ENCODE data around the gene FAF1. TPM values are rescaled to one million over a fixed set of nuclear protein-coding genes. Genes with fewer than 3 reads are reported as not detected.

Gene FAF1
- total and polyA plus RNA-seq, 9 of the 15 experiments (the other 6 are each of a cell fraction or from before 2014, with no cell fraction given), result 48.7 to 225 (median 118) TPM

DNA sequence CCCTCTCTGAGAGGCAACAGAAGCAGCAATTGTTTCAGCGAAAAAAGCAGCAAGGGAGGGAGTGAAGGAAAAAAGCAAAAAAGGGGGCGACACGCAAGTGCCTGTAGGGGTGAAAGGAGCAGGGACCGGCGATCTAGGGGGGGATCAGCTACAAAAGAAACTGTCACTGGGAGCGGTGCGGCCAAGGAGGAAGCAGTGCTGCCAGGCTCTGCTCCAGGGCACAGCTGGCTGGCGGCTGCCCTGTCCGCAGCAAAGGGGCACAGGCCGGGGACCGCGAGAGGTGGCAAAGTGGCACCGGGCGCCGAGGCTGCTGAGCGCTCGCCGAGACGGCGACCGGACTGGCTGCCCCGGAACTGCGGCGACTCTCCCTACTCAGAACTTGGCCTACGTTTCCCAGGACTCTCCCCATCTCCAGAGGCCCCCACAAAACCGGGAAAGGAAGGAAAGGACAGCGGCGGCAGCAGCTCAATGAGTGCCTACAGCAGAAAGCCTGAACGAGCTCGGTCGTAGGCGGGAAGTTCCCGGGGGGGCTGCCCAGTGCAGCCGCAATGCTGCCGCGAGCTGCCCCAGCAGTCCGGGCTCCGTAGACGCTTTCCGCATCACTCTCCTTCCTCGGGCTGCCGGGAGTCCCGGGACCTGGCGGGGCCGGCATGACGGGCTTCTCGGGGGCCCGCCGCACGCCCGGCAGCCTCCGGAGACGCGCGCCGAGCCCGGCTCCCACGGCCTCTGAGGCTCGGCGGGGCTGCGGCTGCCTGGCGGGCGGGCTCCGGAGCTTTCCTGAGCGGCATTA is 8.9 kb upstream of the FAF1 start (continued):
- peak; percentile 6 for TF ChIP-seq ETS1 (conservative IDR thresholded peaks at IDR 0.05; ENCODE audit: control insufficient read depth, low read depth, low read length)
- no peak; the same call in 1 of the 2 replicates for TF ChIP-seq GABPB2 (CRISPR knock-in tag; conservative IDR thresholded peaks at IDR 0.05)
- TF ChIP-seq CHCHD3 (CRISPR knock-in tag; IDR thresholded peaks at IDR 0.05), result no peak
- 0 out of 4 replicates have a peak, but pooled peaks of 1 of the 2 experiments have one; percentile 30 for TF ChIP-seq TBL1XR1 (IDR thresholded peaks at IDR 0.05; ENCODE audit: low read length in 2 of 2)
- TF ChIP-seq YBX1 (IDR thresholded peaks at IDR 0.05), result no peak
- TF ChIP-seq DMBX1 (CRISPR knock-in tag; IDR thresholded peaks at IDR 0.05; ENCODE audit: borderline replicate concordance), result no peak
- TF ChIP-seq BCLAF1 (IDR thresholded peaks at IDR 0.05; ENCODE audit: borderline replicate concordance in 1 of 2, control insufficient read depth in 1 of 2, low read depth in 2 of 2, low read length in 1 of 2), result peak in 1 of 2 experiments; percentile 6; a peak in 1 of 4 replicates
- no peak for TF ChIP-seq RFX5 (IDR thresholded peaks at IDR 0.05; ENCODE audit: low read depth, low read length)
- TF ChIP-seq EGR1 (conservative IDR thresholded peaks at IDR 0.05), result 0 out of 2 replicates have a peak, but pooled peaks have one; percentile 28
- TF ChIP-seq CHD4 (IDR thresholded peaks at IDR 0.05; ENCODE audit: insufficient read depth, insufficient replicate concordance, low read depth, low read length, poor library complexity, severe bottlenecking), result no peak
- TF ChIP-seq RAD21 (CRISPR knock-in tag; conservative IDR thresholded peaks at IDR 0.05 in 1 of 2, IDR thresholded peaks at IDR 0.05 in 1 of 2), result no peak
- TF ChIP-seq POLR2H (tag; IDR thresholded peaks at IDR 0.05; ENCODE audit: low read depth), result no peak; the same call in 1 of the 2 replicates
- no peak for TF ChIP-seq NFATC3 (IDR thresholded peaks at IDR 0.05)
- TF ChIP-seq TOE1 (IDR thresholded peaks at IDR 0.05; ENCODE audit: borderline replicate concordance), result no peak
- no peak for TF ChIP-seq TOE1 (CRISPR knock-in tag; IDR thresholded peaks at IDR 0.05; ENCODE audit: borderline replicate concordance, low read depth)
- no peak for TF ChIP-seq PTRF (tag; IDR thresholded peaks at IDR 0.05)
- TF ChIP-seq ZNF592 (IDR thresholded peaks at IDR 0.05), result no peak
- TF ChIP-seq LARP7 (IDR thresholded peaks at IDR 0.05), result 0 out of 2 replicates have a peak, but pooled peaks have one; percentile 24
- no peak for TF ChIP-seq PHB2 (IDR thresholded peaks at IDR 0.05; ENCODE audit: low read depth)

Measured in K562 (cell line).